GM23338 (cell line): ENCODE results near the gene GJA8. TPM values are rescaled to one million over a fixed set of nuclear protein-coding genes. Genes with fewer than 3 reads are reported as not detected.
"Not testable (repeated sequence)": the region's sequence is repeated elsewhere in the genome, so short reads cannot be mapped to it uniquely, and the experiment has no call there.

Experiments used
- ATAC-seq: fragments of 200-7000 bp; cut with Tn5 transposase; 3 replicates; pipeline ENCODE4 v1.9.1; 2020
- DNase-seq: peaks from one replicate; pipeline ENCODE4 v3.0.0-alpha.2; 2015; ENCODE audit warnings: low spot score
- H2AFZ ChIP-seq: fragments of 200-600 bp; sonication (generic); 2 replicates; pipeline ENCODE4 v1.8.0; 2016; ENCODE audit warnings: antibody characterized with exemption, mild to moderate bottlenecking, moderate library complexity
- H3F3A ChIP-seq: fragments of 200-600 bp; sonication (generic); replicated peaks from 2 replicates; pipeline ENCODE4 v1.8.0; 2017; ENCODE audit warnings: antibody characterized with exemption, mixed run types, low read depth
- H3K27ac ChIP-seq: fragments of 200-600 bp; sonication (generic); 2 replicates; pipeline ENCODE4 v1.6.1; 2016; ENCODE audit warnings: low read depth
- H3K27me3 ChIP-seq: fragments of 200-600 bp; sonication (generic); 2 replicates; pipeline ENCODE4 v1.8.0; 2016; ENCODE audit warnings: mild to moderate bottlenecking, mixed run types, moderate library complexity; ENCODE audit not compliant: insufficient read depth
- H3K36me3 ChIP-seq: fragments of 200-600 bp; sonication (generic); 2 replicates; pipeline ENCODE4 v1.8.0; 2016; ENCODE audit warnings: mild to moderate bottlenecking; ENCODE audit not compliant: insufficient read depth
- H3K4me1 ChIP-seq: fragments of 200-600 bp; sonication (generic); 2 replicates; pipeline ENCODE4 v1.8.0; 2016; ENCODE audit warnings: mild to moderate bottlenecking, moderate library complexity; ENCODE audit not compliant: insufficient read depth
- H3K4me2 ChIP-seq: fragments of 200-600 bp; sonication (generic); 2 replicates; pipeline ENCODE4 v1.7.1; 2017; ENCODE audit warnings: mixed run types
- H3K4me3 ChIP-seq: fragments of 200-600 bp; sonication (generic); 2 replicates; pipeline ENCODE4 v1.6.1; 2016; ENCODE audit warnings: mixed run types
- H3K79me2 ChIP-seq: fragments of 200-600 bp; sonication (generic); replicated peaks from 2 replicates; pipeline ENCODE4 v1.8.0; 2017; ENCODE audit warnings: mild to moderate bottlenecking; ENCODE audit not compliant: insufficient read depth
- H3K9me2 ChIP-seq: fragments of 200-600 bp; sonication (generic); 2 replicates; pipeline ENCODE4 v1.8.0; 2017; ENCODE audit not compliant: insufficient read depth
- H4K20me1 ChIP-seq: fragments of 200-600 bp; sonication (generic); replicated peaks from 2 replicates; pipeline ENCODE4 v1.8.0; 2017; ENCODE audit warnings: mild to moderate bottlenecking; ENCODE audit not compliant: insufficient read depth
- H3K27ac Mint-ChIP-seq: 2 replicates; pipeline ENCODE4 v1.8.0; 2020; ENCODE audit warnings: inconsistent platforms, mild to moderate bottlenecking, moderate library complexity, mixed read lengths
- H3K27me3 Mint-ChIP-seq: 3 replicates; pipeline ENCODE4 v1.8.0; 2022; ENCODE audit warnings: low read depth, mild to moderate bottlenecking, moderate library complexity, mixed read lengths, inconsistent platforms; ENCODE audit not compliant: insufficient read depth, poor library complexity
- H3K36me3 Mint-ChIP-seq: 3 replicates; pipeline ENCODE4 v1.8.0; 2021; ENCODE audit warnings: low read depth, mild to moderate bottlenecking, inconsistent platforms, moderate library complexity, mixed read lengths
- H3K4me1 Mint-ChIP-seq: 3 replicates; pipeline ENCODE4 v1.8.0; 2020; ENCODE audit warnings: mild to moderate bottlenecking, inconsistent platforms, mixed read lengths
- H3K4me3 Mint-ChIP-seq: 3 replicates; pipeline ENCODE4 v1.8.0; 2021; ENCODE audit warnings: moderate library complexity, mild to moderate bottlenecking, inconsistent platforms, mixed read lengths
- H3K9me3 Mint-ChIP-seq: 3 replicates; pipeline ENCODE4 v1.8.0; 2020; ENCODE audit warnings: moderate library complexity, mild to moderate bottlenecking, inconsistent platforms, mixed read lengths
- CTCF ChIP-seq, 2 experiments: fragments of 200-600 bp in 1 of 2; sonication (generic) in 1 of 2; conservative IDR thresholded peaks; 2 replicates each; pipeline versions ENCODE4 v1.5.1 to v1.6.1; 2016 to 2017; ENCODE audit warnings: antibody characterized with exemption in 2 of 2, low read depth in 2 of 2, mild to moderate bottlenecking in 2 of 2, moderate library complexity in 1 of 2
- ZNF462 ChIP-seq: fragments of 250-450 bp; sonication (Bioruptor Pico); IDR thresholded peaks from 2 replicates; pipeline ENCODE4 v1.5.0; 2020; ENCODE audit warnings: mild to moderate bottlenecking, moderate library complexity
- polyA plus RNA-seq: library from polyadenylated mRNA; unstranded; fragments of >200 nt; fragmentation: Nextera tagmentation; extraction: Ambion mirVana; gene quantifications from 2 replicates; pipeline ENCODE4 v1.2.1, GENCODE V29; 2016
- total RNA-seq: library from RNA; depleted of rRNA; stranded (reverse); fragments of >200 nt; shearing (Covaris generic); gene quantifications from 2 replicates; pipeline ENCODE4 v1.2.3, GENCODE V29; 2014

The GJA8 gene
- total and polyA plus RNA-seq, 2 experiments from 2014 or later = not detected

GRCh38 chr1:147853391-147853790, 49.2 kb upstream of the GJA8 start (continued):
- no peak for TF ChIP-seq CTCF (conservative IDR thresholded peaks at IDR 0.05; ENCODE audit: low read depth in 2 of 2)

- Histone ChIP-seq H3K4me2 (peak overlapping the region; percentile 51; the same call in 1 of the 2 replicates), H3K4me1 (peaks cover 12% of the 10 kb centered on the region; the same call in 1 of the 2 replicates), H2AFZ (peak overlapping the region; percentile 92)
- not testable (repeated sequence) for H3K4me1 Mint-ChIP-seq, H3K4me3 Mint-ChIP-seq, H3K9me2 ChIP-seq, H3K4me3 ChIP-seq, H3K36me3 Mint-ChIP-seq, H3K27ac Mint-ChIP-seq, H3K79me2 ChIP-seq, H3F3A ChIP-seq, H3K27me3 Mint-ChIP-seq, H4K20me1 ChIP-seq, ATAC-seq, H3K36me3 ChIP-seq, H3K27me3 ChIP-seq, H3K27ac ChIP-seq, H3K9me3 Mint-ChIP-seq
- peak; percentile 39 for DNase-seq
Observed at GRCh38 chr1:147854989-147855388, 47.6 kb upstream of the GJA8 start.

GRCh38 chr1:147855996-147856395, 46.6 kb upstream of the GJA8 start:
- H3K27me3 ChIP-seq, H3K4me3 ChIP-seq, H2AFZ ChIP-seq, H4K20me1 ChIP-seq, H3K36me3 ChIP-seq, H3K4me1 Mint-ChIP-seq, H3K9me3 Mint-ChIP-seq, H3F3A ChIP-seq, H3K27ac Mint-ChIP-seq, H3K4me2 ChIP-seq, H3K27me3 Mint-ChIP-seq, H3K4me3 Mint-ChIP-seq, DNase-seq, H3K79me2 ChIP-seq, H3K36me3 Mint-ChIP-seq, H3K9me2 ChIP-seq, H3K27ac ChIP-seq, ATAC-seq: not testable (repeated sequence)
- H3K4me1 ChIP-seq = peaks cover 12% of the 10 kb centered on the region; the same call in 1 of the 2 replicates

- DNase-seq, H4K20me1 ChIP-seq, H3K79me2 ChIP-seq, H3K36me3 ChIP-seq, ATAC-seq, H3K27ac Mint-ChIP-seq, H3K27ac ChIP-seq, H3F3A ChIP-seq, H3K4me3 ChIP-seq, H3K36me3 Mint-ChIP-seq, H3K9me3 Mint-ChIP-seq, H2AFZ ChIP-seq, H3K4me2 ChIP-seq, H3K9me2 ChIP-seq, H3K27me3 Mint-ChIP-seq, H3K4me1 ChIP-seq, H3K27me3 ChIP-seq, H3K4me1 Mint-ChIP-seq, H3K4me3 Mint-ChIP-seq: not testable (repeated sequence)
Observed at GRCh38 chr1:147867204-147867603, 35.4 kb upstream of the GJA8 start.

- DNase-seq = no peak
- H3K27me3 Mint-ChIP-seq = peaks cover 2% of the 10 kb centered on the region
- H2AFZ ChIP-seq = no peak overlapping the region
- no peak for ATAC-seq
- H3K27ac Mint-ChIP-seq = no peak overlapping the region
- H3K4me1 ChIP-seq = no peaks in the 10 kb centered on the region
- 0 out of 2 replicates have a peak, but pooled peaks cover 7% of the 10 kb centered on the region for H3K36me3 ChIP-seq
- H3K9me3 Mint-ChIP-seq = peaks cover 12% of the 10 kb centered on the region
- H3K79me2 ChIP-seq = no peaks in the 10 kb centered on the region
- no peak overlapping the region for H3K4me2 ChIP-seq
- no peak overlapping the region for H3K27ac ChIP-seq
- H3F3A ChIP-seq = no peaks in the 10 kb centered on the region
- peaks cover 7% of the 10 kb centered on the region for H3K9me2 ChIP-seq
- H4K20me1 ChIP-seq = no peaks in the 10 kb centered on the region
- no peak overlapping the region for H3K4me3 Mint-ChIP-seq
- no peaks in the 10 kb centered on the region for H3K27me3 ChIP-seq
- H3K4me3 ChIP-seq = no peak overlapping the region
- peaks cover 8% of the 10 kb centered on the region; the same call in 2 of the 3 replicates for H3K36me3 Mint-ChIP-seq
- H3K4me1 Mint-ChIP-seq = peaks cover 5% of the 10 kb centered on the region
- TF ChIP-seq ZNF462 (CRISPR knock-in tag) = no peak
Observed at GRCh38 chr1:147878022-147878421, 24.6 kb upstream of the GJA8 start.
